Measurements from ENCODE around the gene RAG2.
A peak's percentile ranks its signal among the peaks of the same experiment; 100 is the strongest.

The RAG2 gene

DNA sequence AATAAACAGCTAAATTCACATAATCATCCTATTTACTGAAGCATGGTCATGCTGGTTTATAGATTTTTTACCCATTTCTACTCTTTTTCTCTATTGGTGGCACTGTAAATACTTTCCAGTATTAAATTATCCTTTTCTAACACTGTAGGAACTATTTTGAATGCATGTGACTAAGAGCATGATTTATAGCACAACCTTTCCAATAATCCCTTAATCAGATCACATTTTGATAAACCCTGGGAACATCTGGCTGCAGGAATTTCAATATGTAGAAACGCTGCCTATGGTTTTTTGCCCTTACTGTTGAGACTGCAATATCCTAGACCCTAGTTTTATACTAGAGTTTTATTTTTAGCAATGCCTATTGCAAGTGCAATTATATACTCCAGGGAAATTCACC, 19.6 kb downstream of the RAG2 start (continued):
- TF ChIP-seq, protein P1, sequence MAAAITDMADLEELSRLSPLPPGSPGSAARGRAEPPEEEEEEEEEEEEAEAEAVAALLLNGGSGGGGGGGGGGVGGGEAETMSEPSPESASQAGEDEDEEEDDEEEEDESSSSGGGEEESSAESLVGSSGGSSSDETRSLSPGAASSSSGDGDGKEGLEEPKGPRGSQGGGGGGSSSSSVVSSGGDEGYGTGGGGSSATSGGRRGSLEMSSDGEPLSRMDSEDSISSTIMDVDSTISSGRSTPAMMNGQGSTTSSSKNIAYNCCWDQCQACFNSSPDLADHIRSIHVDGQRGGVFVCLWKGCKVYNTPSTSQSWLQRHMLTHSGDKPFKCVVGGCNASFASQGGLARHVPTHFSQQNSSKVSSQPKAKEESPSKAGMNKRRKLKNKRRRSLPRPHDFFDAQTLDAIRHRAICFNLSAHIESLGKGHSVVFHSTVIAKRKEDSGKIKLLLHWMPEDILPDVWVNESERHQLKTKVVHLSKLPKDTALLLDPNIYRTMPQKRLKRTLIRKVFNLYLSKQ (tag by site-specific recombination; IDR thresholded peaks at IDR 0.05; ENCODE audit: borderline replicate concordance), result no peak
- no peak for TF ChIP-seq ZNF785 (tag by site-specific recombination; IDR thresholded peaks at IDR 0.05)
- TF ChIP-seq HOXA7 (CRISPR knock-in tag; IDR thresholded peaks at IDR 0.05; ENCODE audit: borderline replicate concordance), result no peak
- TF ChIP-seq, protein P2, sequence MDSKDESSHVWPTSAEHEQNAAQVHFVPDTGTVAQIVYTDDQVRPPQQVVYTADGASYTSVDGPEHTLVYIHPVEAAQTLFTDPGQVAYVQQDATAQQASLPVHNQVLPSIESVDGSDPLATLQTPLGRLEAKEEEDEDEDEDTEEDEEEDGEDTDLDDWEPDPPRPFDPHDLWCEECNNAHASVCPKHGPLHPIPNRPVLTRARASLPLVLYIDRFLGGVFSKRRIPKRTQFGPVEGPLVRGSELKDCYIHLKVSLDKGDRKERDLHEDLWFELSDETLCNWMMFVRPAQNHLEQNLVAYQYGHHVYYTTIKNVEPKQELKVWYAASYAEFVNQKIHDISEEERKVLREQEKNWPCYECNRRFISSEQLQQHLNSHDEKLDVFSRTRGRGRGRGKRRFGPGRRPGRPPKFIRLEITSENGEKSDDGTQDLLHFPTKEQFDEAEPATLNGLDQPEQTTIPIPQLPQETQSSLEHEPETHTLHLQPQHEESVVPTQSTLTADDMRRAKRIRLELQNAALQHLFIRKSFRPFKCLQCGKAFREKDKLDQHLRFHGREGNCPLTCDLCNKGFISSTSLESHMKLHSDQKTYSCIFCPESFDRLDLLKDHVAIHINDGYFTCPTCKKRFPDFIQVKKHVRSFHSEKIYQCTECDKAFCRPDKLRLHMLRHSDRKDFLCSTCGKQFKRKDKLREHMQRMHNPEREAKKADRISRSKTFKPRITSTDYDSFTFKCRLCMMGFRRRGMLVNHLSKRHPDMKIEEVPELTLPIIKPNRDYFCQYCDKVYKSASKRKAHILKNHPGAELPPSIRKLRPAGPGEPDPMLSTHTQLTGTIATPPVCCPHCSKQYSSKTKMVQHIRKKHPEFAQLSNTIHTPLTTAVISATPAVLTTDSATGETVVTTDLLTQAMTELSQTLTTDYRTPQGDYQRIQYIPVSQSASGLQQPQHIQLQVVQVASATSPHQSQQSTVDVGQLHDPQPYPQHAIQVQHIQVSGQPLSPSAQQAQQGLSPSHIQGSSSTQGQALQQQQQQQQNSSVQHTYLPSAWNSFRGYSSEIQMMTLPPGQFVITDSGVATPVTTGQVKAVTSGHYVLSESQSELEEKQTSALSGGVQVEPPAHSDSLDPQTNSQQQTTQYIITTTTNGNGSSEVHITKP (tag by site-specific recombination; IDR thresholded peaks at IDR 0.05), result no peak
- no peak for TF ChIP-seq ZNF560 (tag by site-specific recombination; IDR thresholded peaks at IDR 0.05; ENCODE audit: borderline replicate concordance)
- no peak for TF ChIP-seq ZNF776 (tag by site-specific recombination; IDR thresholded peaks at IDR 0.05; ENCODE audit: borderline replicate concordance)

DNA sequence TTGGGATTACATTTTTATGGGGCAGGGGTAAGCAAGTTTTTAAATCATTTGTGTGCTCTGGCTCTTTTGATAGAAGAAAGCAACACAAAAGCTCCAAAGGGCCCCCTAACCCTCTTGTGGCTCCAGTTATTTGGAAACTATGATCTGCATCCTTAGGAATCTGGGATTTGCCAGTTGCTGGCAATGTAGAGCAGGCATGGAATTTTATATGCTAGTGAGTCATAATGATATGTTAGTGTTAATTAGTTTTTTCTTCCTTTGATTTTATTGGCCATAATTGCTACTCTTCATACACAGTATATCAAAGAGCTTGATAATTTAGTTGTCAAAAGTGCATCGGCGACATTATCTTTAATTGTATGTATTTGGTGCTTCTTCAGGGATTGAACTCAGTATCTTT, 20.2 kb downstream of the RAG2 start:
- H3K36me3 ChIP-seq (ENCODE audit: control insufficient read depth in 2 of 2, insufficient read depth in 1 of 2, low read length in 2 of 2), result no peaks in the 10 kb centered on the region
- POLR2A ChIA-PET, result no interaction called here
- CTCF ChIA-PET, result interaction anchor here (1.0 to 6.7 kb wide), 2 partner anchors 14 to 160 kb away, joined by 4 to 51 read pairs; no protein-coding TSS in a partner anchor
- H3K4me1 ChIP-seq (ENCODE audit: control insufficient read depth, insufficient read depth, low read length), result no peaks in the 10 kb centered on the region
- TF ChIP-seq ZNF549 (tag by site-specific recombination; IDR thresholded peaks at IDR 0.05) (no peak), ZNF366 (tag by site-specific recombination; conservative IDR thresholded peaks at IDR 0.05) (peak; percentile 71; the same call in 1 of the 2 replicates), BCL11B (tag by site-specific recombination; IDR thresholded peaks at IDR 0.05; ENCODE audit: low read depth) (0 out of 2 replicates have a peak, but pooled peaks have one; percentile 11), SP7 (tag by site-specific recombination; IDR thresholded peaks at IDR 0.05) (peak; percentile 100), ZNF335 (tag by site-specific recombination; conservative IDR thresholded peaks at IDR 0.05) (peak; percentile 21; the same call in 1 of the 2 replicates), ZFP69B (tag by site-specific recombination; IDR thresholded peaks at IDR 0.05) (no peak), FEZF1 (tag by site-specific recombination; IDR thresholded peaks at IDR 0.05) (peak; percentile 33; the same call in 1 of the 2 replicates), BCL11A (tag by site-specific recombination; IDR thresholded peaks at IDR 0.05; ENCODE audit: low read depth) (peak; percentile 47; the same call in 1 of the 2 replicates), ZNF157 (tag by site-specific recombination; IDR thresholded peaks at IDR 0.05) (no peak)
- TF ChIP-seq, protein P3, sequence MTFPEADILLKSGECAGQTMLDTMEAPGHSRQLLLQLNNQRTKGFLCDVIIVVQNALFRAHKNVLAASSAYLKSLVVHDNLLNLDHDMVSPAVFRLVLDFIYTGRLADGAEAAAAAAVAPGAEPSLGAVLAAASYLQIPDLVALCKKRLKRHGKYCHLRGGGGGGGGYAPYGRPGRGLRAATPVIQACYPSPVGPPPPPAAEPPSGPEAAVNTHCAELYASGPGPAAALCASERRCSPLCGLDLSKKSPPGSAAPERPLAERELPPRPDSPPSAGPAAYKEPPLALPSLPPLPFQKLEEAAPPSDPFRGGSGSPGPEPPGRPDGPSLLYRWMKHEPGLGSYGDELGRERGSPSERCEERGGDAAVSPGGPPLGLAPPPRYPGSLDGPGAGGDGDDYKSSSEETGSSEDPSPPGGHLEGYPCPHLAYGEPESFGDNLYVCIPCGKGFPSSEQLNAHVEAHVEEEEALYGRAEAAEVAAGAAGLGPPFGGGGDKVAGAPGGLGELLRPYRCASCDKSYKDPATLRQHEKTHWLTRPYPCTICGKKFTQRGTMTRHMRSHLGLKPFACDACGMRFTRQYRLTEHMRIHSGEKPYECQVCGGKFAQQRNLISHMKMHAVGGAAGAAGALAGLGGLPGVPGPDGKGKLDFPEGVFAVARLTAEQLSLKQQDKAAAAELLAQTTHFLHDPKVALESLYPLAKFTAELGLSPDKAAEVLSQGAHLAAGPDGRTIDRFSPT (tag by site-specific recombination; IDR thresholded peaks at IDR 0.05), result peak; percentile 69; the same call in 1 of the 2 replicates
- TF ChIP-seq, protein P4, sequence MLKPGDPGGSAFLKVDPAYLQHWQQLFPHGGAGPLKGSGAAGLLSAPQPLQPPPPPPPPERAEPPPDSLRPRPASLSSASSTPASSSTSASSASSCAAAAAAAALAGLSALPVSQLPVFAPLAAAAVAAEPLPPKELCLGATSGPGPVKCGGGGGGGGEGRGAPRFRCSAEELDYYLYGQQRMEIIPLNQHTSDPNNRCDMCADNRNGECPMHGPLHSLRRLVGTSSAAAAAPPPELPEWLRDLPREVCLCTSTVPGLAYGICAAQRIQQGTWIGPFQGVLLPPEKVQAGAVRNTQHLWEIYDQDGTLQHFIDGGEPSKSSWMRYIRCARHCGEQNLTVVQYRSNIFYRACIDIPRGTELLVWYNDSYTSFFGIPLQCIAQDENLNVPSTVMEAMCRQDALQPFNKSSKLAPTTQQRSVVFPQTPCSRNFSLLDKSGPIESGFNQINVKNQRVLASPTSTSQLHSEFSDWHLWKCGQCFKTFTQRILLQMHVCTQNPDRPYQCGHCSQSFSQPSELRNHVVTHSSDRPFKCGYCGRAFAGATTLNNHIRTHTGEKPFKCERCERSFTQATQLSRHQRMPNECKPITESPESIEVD (tag by site-specific recombination; IDR thresholded peaks at IDR 0.05), result peak; percentile 26; the same call in 1 of the 2 replicates
- H3K9me3 ChIP-seq (ENCODE audit: control insufficient read depth, insufficient read depth, low read depth, low read length), result no peaks in the 10 kb centered on the region
- H3K27ac ChIP-seq (ENCODE audit: extremely low read depth, low read depth, low read length), result no peak overlapping the region
- no peak overlapping the region for H3K4me3 ChIP-seq (ENCODE audit: low read depth, low read length)
